ENCODE results near the gene CNIH4.
"Not testable (repeated sequence)": the region's sequence is repeated elsewhere in the genome, so short reads cannot be mapped to it uniquely, and the experiment has no call there.

The CNIH4 gene

GRCh38 chr1:224352436-224353085 lies 4.1 kb upstream of the CNIH4 start:
- not testable (repeated sequence) for DNase-seq

- no peak for DNase-seq
Measured at GRCh38 chr1:224353975-224354925, 2.4 kb upstream of the CNIH4 start.

- DNase-seq: no peak
Measured at GRCh38 chr1:224357626-224358124, 996 bp downstream of the CNIH4 start.

- DNase-seq: no peak
Measured at GRCh38 chr1:224358237-224358636, 1.6 kb downstream of the CNIH4 start.

- no peak for DNase-seq
Measured at GRCh38 chr1:224359207-224359606, 2.5 kb downstream of the CNIH4 start.

GRCh38 chr1:224368409-224368808 lies 11.7 kb downstream of the CNIH4 start:
- DNase-seq: no peak

- DNase-seq: no peak
Measured at GRCh38 chr1:224373008-224373590, 16.4 kb downstream of the CNIH4 start.

- no peak for DNase-seq
Measured at GRCh38 chr1:224375059-224375458, 18.4 kb downstream of the CNIH4 start.

GRCh38 chr1:224377676-224378006 lies 21.0 kb downstream of the CNIH4 start:
- no peak for DNase-seq

GRCh38 chr1:224378855-224379631 lies 22.4 kb downstream of the CNIH4 start:
- DNase-seq: no peak

GRCh38 chr1:224380003-224380402 lies 23.3 kb downstream of the CNIH4 start:
- no peak for DNase-seq

- DNase-seq: no peak
Measured at GRCh38 chr1:224381880-224382548, 25.3 kb downstream of the CNIH4 start.

- no peak for DNase-seq
Measured at GRCh38 chr1:224383218-224383617, 26.5 kb downstream of the CNIH4 start.

GRCh38 chr1:224387302-224387912 lies 30.7 kb downstream of the CNIH4 start:
- DNase-seq: no peak

GRCh38 chr1:224387943-224388342 lies 31.3 kb downstream of the CNIH4 start:
- DNase-seq: no peak

- DNase-seq: no peak
Measured at GRCh38 chr1:224390517-224390916, 33.8 kb downstream of the CNIH4 start.

- DNase-seq: no peak
Measured at GRCh38 chr1:224392411-224393249, 36.0 kb downstream of the CNIH4 start.

GRCh38 chr1:224393294-224393693 lies 36.6 kb downstream of the CNIH4 start:
- DNase-seq: no peak

GRCh38 chr1:224399887-224400286 lies 43.2 kb downstream of the CNIH4 start:
- no peak for DNase-seq

- DNase-seq: no peak
Measured at GRCh38 chr1:224402472-224403036, 45.9 kb downstream of the CNIH4 start.
